Spinal cord (tissue), 10 donors: ENCODE results near the gene GCK. TPM values are rescaled to one million over a fixed set of nuclear protein-coding genes. Genes with fewer than 3 reads are reported as not detected.
"Not testable (repeated sequence)": the region's sequence is repeated elsewhere in the genome, so short reads cannot be mapped to it uniquely, and the experiment has no call there.

Source experiments
- DNase-seq, 6 donors: peaks; one replicate each; pipeline versions ENCODE4 v3.0.0 to v3.0.0-alpha.2; 2013 to 2015; ENCODE audit warnings: low spot score in 6 of 6, low read depth in 4 of 6
- H3K27ac ChIP-seq: one replicate; pipeline ENCODE4 v1.5.1; 2013; ENCODE audit warnings: low read depth, low read length, control low read depth
- H3K27me3 ChIP-seq: one replicate; pipeline ENCODE4 v1.6.1; 2013; ENCODE audit warnings: low read length; ENCODE audit not compliant: control insufficient read depth, insufficient read depth
- H3K36me3 ChIP-seq: one replicate; pipeline ENCODE4 v1.6.1; 2013; ENCODE audit warnings: low read length; ENCODE audit not compliant: control insufficient read depth, insufficient read depth
- H3K4me1 ChIP-seq: one replicate; pipeline ENCODE4 v1.6.1; 2013; ENCODE audit warnings: low read length; ENCODE audit not compliant: control insufficient read depth, insufficient read depth
- H3K4me3 ChIP-seq: one replicate; pipeline ENCODE4 v1.5.1; 2013; ENCODE audit warnings: low read depth, low read length, control low read depth
- H3K9me3 ChIP-seq: one replicate; pipeline ENCODE4 v1.6.1; 2013; ENCODE audit warnings: low read length; ENCODE audit not compliant: control insufficient read depth, insufficient read depth
- WGBS: methylation state at CpG from one replicate; pipeline ENCODE4 v1.1.5; 2013; ENCODE audit warnings: missing lambda C conversion rate; ENCODE audit not compliant: insufficient coverage; 5-methylcytosine and 5-hydroxymethylcytosine counted together
- polyA plus RNA-seq, 2 donors: library from polyadenylated mRNA; unstranded; fragments of 120-200 nt; gene quantifications; one replicate each; pipeline ENCODE4 v1.2.1, GENCODE V29; 2013; ENCODE audit not compliant: insufficient read length in 2 of 2
- total RNA-seq, 2 donors: library from RNA; depleted of rRNA in 1 of 2; stranded (reverse); fragments of 120-200 nt in 1 of 2; fragments of >200 nt in 1 of 2; gene quantifications; one replicate each; pipeline versions ENCODE4 v1.2.3 to v1.2.4, GENCODE V29; 2013 to 2014
- donor health status: healthy.

GCK gene
- total and polyA plus RNA-seq, 4 donors = 4.8 to 14.0 (median 9.5) TPM

GRCh38 chr7:44126574-44126973, 62.7 kb downstream of the GCK start:
- WGBS = 92% methylated on average over 2 of the region's 4 CpGs
- not testable (repeated sequence) for DNase-seq, H3K27me3 ChIP-seq, H3K4me3 ChIP-seq, H3K36me3 ChIP-seq, H3K9me3 ChIP-seq, H3K27ac ChIP-seq
- H3K4me1 ChIP-seq = peaks cover 19% of the 10 kb centered on the region

GRCh38 chr7:44124822-44125202, 64.4 kb downstream of the GCK start:
- Histone ChIP-seq H3K4me1 (peaks cover 20% of the 10 kb centered on the region), H3K36me3 (peaks cover 14% of the 10 kb centered on the region), H3K4me3 (no peak overlapping the region), H3K27me3 (no peaks in the 10 kb centered on the region), H3K27ac (no peak overlapping the region), H3K9me3 (peaks cover 2% of the 10 kb centered on the region)
- WGBS = 100% methylated on average over 2 of the region's 6 CpGs
- DNase-seq = no peak

GRCh38 chr7:44123190-44124003, 65.8 kb downstream of the GCK start, which contains the start of gene POLD2:
TSS of gene POLD2 (minus strand) at chr7:44123548. CDS start at chr7:44122053, 1,495 bp downstream.
- Histone ChIP-seq H3K27me3 (no peaks in the 10 kb centered on the region), H3K4me1 (peaks cover 23% of the 10 kb centered on the region), H3K36me3 (peaks cover 26% of the 10 kb centered on the region), H3K4me3 (peak within 1 kb of the TSS; percentile 78), H3K27ac (peak within 1 kb of the TSS; percentile 94), H3K9me3 (peaks cover 2% of the 10 kb centered on the region)
- under 1% methylated on average over 86 of the region's 86 CpGs for WGBS
- DNase-seq = peak; percentile 86 to 99 (median 96)

GRCh38 chr7:44122529-44122928, 66.7 kb downstream of the GCK start:
- peak overlapping the region; percentile 60 for H3K4me3 ChIP-seq
- no peaks in the 10 kb centered on the region for H3K27me3 ChIP-seq
- no peak for DNase-seq
- peak overlapping the region; percentile 82 for H3K27ac ChIP-seq
- H3K36me3 ChIP-seq = peaks cover 35% of the 10 kb centered on the region
- H3K9me3 ChIP-seq = peaks cover 2% of the 10 kb centered on the region
- peaks cover 23% of the 10 kb centered on the region for H3K4me1 ChIP-seq
- WGBS = 40% methylated on average over 1 of the region's 1 CpG

- Histone ChIP-seq H3K9me3 (no peaks in the 10 kb centered on the region), H3K27me3 (no peaks in the 10 kb centered on the region), H3K4me1 (peaks cover 23% of the 10 kb centered on the region), H3K27ac (no peak overlapping the region), H3K36me3 (peaks cover 41% of the 10 kb centered on the region), H3K4me3 (no peak overlapping the region)
- 88% methylated on average over 11 of the region's 12 CpGs for WGBS
- DNase-seq = no peak
Measured at GRCh38 chr7:44121761-44122420, 67.3 kb downstream of the GCK start.

- WGBS = no CpG with 5 or more reads among the region's 6 CpGs
- Histone ChIP-seq H3K9me3 (no peaks in the 10 kb centered on the region), H3K27me3 (no peaks in the 10 kb centered on the region), H3K27ac (no peak overlapping the region), H3K36me3 (peaks cover 56% of the 10 kb centered on the region), H3K4me3 (no peak overlapping the region), H3K4me1 (peaks cover 36% of the 10 kb centered on the region)
- no peak for DNase-seq
Measured at GRCh38 chr7:44120395-44120794, 68.8 kb downstream of the GCK start.

- H3K36me3 ChIP-seq = peaks cover 60% of the 10 kb centered on the region
- no peaks in the 10 kb centered on the region for H3K9me3 ChIP-seq
- H3K4me3 ChIP-seq = no peak overlapping the region
- H3K27ac ChIP-seq = no peak overlapping the region
- no peaks in the 10 kb centered on the region for H3K27me3 ChIP-seq
- 86% methylated on average over 8 of the region's 8 CpGs for WGBS
- no peak for DNase-seq
- peaks cover 41% of the 10 kb centered on the region for H3K4me1 ChIP-seq
Measured at GRCh38 chr7:44119829-44120380, 69.3 kb downstream of the GCK start.

- no peaks in the 10 kb centered on the region for H3K9me3 ChIP-seq
- no peak for DNase-seq
- no peaks in the 10 kb centered on the region for H3K27me3 ChIP-seq
- H3K36me3 ChIP-seq = peaks cover 80% of the 10 kb centered on the region
- no peak overlapping the region for H3K4me3 ChIP-seq
- WGBS = 95% methylated on average over 11 of the region's 13 CpGs
- H3K27ac ChIP-seq = no peak overlapping the region
- H3K4me1 ChIP-seq = peaks cover 50% of the 10 kb centered on the region
Measured at GRCh38 chr7:44117801-44118429, 71.3 kb downstream of the GCK start.

- H3K9me3 ChIP-seq = no peaks in the 10 kb centered on the region
- H3K4me1 ChIP-seq = peaks cover 54% of the 10 kb centered on the region
- no peak overlapping the region for H3K27ac ChIP-seq
- 93% methylated on average over 24 of the region's 25 CpGs for WGBS
- H3K36me3 ChIP-seq = peaks cover 89% of the 10 kb centered on the region
- DNase-seq = no peak
- no peaks in the 10 kb centered on the region for H3K27me3 ChIP-seq
- no peak overlapping the region for H3K4me3 ChIP-seq
Measured at GRCh38 chr7:44116789-44117666, 72.2 kb downstream of the GCK start.
